T-helper 2 cell treated with Interferon-gamma antibody and Interleukin-4, amounts not matched to agents 5 μg/mL and 100 μg/mL, for 36 hours (primary cell): ENCODE data around the gene MISFA.

Source experiments
- DNase-seq: peaks from one replicate; pipeline ENCODE4 v3.0.0; 2021; ENCODE audit warnings: low spot score
- H3K27ac Mint-ChIP-seq: one replicate; pipeline ENCODE4 v1.8.0; 2021; ENCODE audit warnings: mild to moderate bottlenecking, mixed read lengths
- H3K27me3 Mint-ChIP-seq: one replicate; pipeline ENCODE4 v1.8.0; 2021; ENCODE audit warnings: low read depth, mixed read lengths
- H3K36me3 Mint-ChIP-seq: one replicate; pipeline ENCODE4 v1.8.0; 2021; ENCODE audit warnings: low read depth, mixed read lengths
- H3K4me1 Mint-ChIP-seq: one replicate; pipeline ENCODE4 v1.8.0; 2021; ENCODE audit warnings: low read depth, mixed read lengths
- H3K4me3 Mint-ChIP-seq: one replicate; pipeline ENCODE4 v1.8.0; 2022; ENCODE audit warnings: mild to moderate bottlenecking, moderate library complexity, mixed read lengths
- H3K9me3 Mint-ChIP-seq: one replicate; pipeline ENCODE4 v1.8.0; 2021; ENCODE audit warnings: mixed read lengths

MISFA gene

GRCh38 chr11:18600915-18601569 is 1.5 kb downstream of the MISFA start:
- Mint-ChIP-seq H3K36me3 (peaks cover 2% of the 10 kb centered on the region), H3K27me3 (no peaks in the 10 kb centered on the region), H3K27ac (no peak overlapping the region), H3K4me1 (no peaks in the 10 kb centered on the region), H3K4me3 (no peak overlapping the region), H3K9me3 (no peaks in the 10 kb centered on the region)
- no peak for DNase-seq

GRCh38 chr11:18608376-18608775 is 8.8 kb downstream of the MISFA start:
- H3K4me1 Mint-ChIP-seq = no peaks in the 10 kb centered on the region
- no peak for DNase-seq

GRCh38 chr11:18611196-18611595 is 11.6 kb downstream of the MISFA start:
- no peak for DNase-seq
- Mint-ChIP-seq H3K4me1 (peaks cover 13% of the 10 kb centered on the region), H3K36me3 (peaks cover 47% of the 10 kb centered on the region), H3K4me3 (no peak overlapping the region), H3K27ac (no peak overlapping the region), H3K27me3 (no peaks in the 10 kb centered on the region), H3K9me3 (no peaks in the 10 kb centered on the region)

More at GRCh38 chr11:18608376-18608775, 8.8 kb downstream of the MISFA start:
- Mint-ChIP-seq H3K27ac (no peak overlapping the region), H3K9me3 (no peaks in the 10 kb centered on the region), H3K27me3 (no peaks in the 10 kb centered on the region), H3K4me3 (no peak overlapping the region), H3K36me3 (peaks cover 26% of the 10 kb centered on the region)

DNA sequence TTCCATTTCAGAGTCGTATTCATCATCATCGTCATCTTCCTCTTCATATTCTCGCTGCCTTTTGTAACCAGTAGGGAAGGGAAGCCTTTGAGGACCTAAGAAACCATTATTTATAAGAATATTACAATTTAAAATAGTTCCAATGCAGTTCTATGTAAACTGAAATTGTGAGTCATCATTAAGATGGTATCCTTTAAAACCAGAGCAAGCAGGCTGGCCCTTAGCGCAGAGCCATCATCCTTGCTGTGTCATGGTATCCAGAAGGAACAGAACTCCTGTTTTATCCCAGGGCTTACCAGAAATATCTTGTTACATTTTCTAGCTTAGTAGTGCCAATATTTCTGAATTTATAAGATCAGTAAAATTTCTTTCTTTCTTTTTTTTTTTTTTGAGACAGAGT is 12.8 kb downstream of the MISFA start:
- Mint-ChIP-seq H3K4me1 (peaks cover 21% of the 10 kb centered on the region), H3K9me3 (no peaks in the 10 kb centered on the region), H3K27me3 (no peaks in the 10 kb centered on the region), H3K27ac (no peak overlapping the region), H3K36me3 (peaks cover 44% of the 10 kb centered on the region), H3K4me3 (no peak overlapping the region)
- DNase-seq = no peak

DNA sequence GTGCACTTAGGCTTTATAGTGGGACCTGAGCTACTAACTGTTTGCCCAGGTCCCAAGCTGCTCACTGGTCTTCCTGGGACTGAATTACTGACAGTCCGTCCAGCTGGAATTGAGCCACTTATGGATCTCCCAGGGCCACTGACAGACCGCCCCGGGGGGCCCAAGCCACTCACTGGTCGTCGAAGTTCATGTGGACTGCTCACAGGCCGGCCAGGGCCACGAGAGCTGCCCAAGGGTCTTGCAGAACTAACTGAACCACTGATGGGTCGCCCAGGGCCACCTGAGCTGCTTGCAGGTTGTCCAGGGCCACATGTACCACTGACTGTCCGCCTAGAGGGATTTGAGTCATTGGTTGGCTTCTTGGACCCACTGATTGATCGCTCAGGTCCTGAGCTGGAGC is 15.1 kb downstream of the MISFA start:
- H3K4me3 Mint-ChIP-seq = no peak overlapping the region
- no peak overlapping the region for H3K27ac Mint-ChIP-seq
- no peak for DNase-seq
- H3K9me3 Mint-ChIP-seq = no peaks in the 10 kb centered on the region
- peaks cover 40% of the 10 kb centered on the region for H3K4me1 Mint-ChIP-seq
- H3K27me3 Mint-ChIP-seq = no peaks in the 10 kb centered on the region
- H3K36me3 Mint-ChIP-seq = peaks cover 41% of the 10 kb centered on the region

DNA sequence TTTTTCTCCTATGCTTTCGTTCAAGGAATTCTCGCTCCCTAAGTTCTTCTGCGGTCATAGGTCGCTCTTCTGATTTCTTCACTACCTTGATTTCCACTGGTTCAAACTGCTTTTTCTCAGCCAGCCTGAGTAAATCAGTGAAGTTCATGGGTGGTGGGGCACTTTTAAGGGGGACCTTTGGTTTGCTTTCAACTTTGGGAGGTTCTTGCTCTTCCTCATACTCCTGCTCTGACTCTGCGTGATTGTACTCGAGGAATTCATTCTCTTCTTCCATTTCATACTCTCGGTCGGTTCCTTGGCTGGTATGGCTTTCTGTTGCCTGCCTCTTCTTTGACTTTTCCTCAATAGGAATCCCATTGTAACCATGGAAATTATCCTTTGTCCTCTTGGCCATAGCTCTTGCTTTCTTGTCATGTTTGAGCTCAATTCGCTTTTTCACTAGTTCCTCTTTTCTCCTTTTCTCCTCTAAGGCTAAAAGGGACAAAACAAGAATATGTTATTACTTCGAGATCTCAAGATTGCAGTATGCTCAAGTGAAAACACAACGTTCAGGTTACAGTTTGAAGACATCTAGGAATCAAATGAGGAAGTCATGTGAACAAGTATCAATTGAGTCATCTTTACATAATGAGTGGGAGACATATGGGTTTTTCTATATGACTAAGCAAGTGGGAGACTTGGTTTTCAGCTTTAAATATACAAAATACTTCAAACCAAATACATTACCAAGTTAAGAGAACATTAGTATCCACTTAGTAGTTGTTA is 16.2 kb downstream of the MISFA start:
- DNase-seq = no peak
- peaks cover 42% of the 10 kb centered on the region for H3K4me1 Mint-ChIP-seq
- peak overlapping the region; percentile 81 for H3K27ac Mint-ChIP-seq
- no peaks in the 10 kb centered on the region for H3K9me3 Mint-ChIP-seq
- H3K4me3 Mint-ChIP-seq = peak overlapping the region; percentile 69
- H3K27me3 Mint-ChIP-seq = no peaks in the 10 kb centered on the region
- H3K36me3 Mint-ChIP-seq = peaks cover 36% of the 10 kb centered on the region

DNA sequence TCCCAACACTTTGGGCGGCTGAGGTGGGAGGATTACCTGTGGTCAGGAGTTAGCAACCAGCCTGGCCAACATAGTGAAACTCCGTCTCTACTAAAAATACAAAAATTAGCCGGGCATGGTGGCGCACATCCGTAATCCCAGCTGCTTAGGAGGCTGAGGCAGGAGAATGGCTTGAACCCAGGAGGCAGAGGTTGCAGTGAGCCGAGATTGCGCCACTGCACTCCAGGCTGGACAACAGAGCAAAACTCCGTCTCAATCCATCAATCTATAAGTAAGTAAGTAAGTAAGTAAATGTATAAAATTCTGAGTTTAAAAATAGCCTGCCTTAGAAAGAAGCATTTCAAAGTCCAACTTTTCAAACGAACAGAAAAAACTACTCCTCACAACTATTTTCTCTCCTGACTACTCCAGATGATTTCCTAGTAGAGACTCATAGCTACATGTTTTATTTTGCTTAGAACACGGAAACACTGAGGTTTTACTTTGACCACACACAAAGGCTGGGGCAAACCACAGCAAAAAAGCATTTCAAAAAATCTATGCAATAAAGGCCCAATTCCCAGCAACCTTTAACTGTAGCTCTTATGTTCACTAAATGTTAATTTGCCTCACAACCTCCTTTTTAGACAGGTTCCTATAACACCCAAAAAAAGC is 18.2 kb downstream of the MISFA start:
- Mint-ChIP-seq H3K27me3 (no peaks in the 10 kb centered on the region), H3K4me3 (peak overlapping the region; percentile 60), H3K9me3 (no peaks in the 10 kb centered on the region), H3K36me3 (peaks cover 29% of the 10 kb centered on the region), H3K27ac (peak overlapping the region; percentile 64), H3K4me1 (peaks cover 49% of the 10 kb centered on the region)
- peak; percentile 64 for DNase-seq

DNA sequence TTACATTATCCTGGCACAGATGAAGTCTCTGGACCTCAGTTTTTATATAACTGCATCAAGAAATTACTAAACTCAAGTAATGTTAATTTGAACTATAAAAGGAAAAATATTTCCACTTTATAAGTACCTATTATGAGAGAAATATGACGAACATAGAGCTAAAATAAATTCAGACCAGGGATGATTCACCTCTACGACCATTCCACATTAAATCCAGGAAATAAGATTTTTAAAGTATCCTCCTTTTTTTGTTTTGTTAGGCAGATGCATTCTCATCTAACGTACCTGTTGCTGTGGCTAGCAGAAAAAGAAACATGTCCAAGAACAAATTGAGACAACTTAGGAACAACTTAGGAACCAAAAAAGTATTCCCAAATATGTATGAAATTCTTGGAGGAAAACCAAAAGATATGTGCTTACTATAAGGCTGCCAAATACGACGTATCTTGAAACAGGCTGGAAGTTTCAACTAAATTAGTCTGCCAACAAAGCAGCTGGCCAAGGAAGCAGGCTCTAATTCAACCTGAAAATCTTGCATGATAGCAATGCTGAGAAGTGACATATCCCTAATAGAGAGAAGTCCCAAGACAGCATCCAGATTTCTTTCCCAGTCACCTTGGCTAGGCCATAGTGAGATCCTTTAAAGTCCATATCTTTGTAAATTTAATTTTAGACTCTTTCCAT is 18.9 kb downstream of the MISFA start:
- H3K4me1 Mint-ChIP-seq = peaks cover 51% of the 10 kb centered on the region
- H3K27ac Mint-ChIP-seq = peak overlapping the region; percentile 64
- no peak for DNase-seq
- no peaks in the 10 kb centered on the region for H3K27me3 Mint-ChIP-seq
- peaks cover 31% of the 10 kb centered on the region for H3K36me3 Mint-ChIP-seq
- H3K4me3 Mint-ChIP-seq = peak overlapping the region; percentile 60
- H3K9me3 Mint-ChIP-seq = peaks cover 1% of the 10 kb centered on the region

DNA sequence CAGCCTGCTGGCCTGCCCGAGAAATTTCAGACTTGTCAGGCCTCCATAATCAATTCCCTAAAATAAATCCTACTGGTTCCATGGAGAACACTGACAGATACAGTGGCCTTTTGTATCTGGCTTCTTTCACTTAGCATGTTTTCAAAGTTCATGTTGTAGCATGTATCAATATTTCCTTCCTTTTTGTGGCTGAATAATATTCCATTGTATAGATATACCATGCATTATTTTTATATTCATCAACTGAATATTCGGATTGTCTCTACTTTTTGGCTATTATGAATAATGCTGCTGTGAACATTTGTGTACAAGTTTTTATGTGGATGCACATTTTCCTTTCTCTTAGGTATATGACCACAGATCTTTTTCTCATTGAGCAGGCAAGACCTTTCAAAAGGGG is 24.1 kb downstream of the MISFA start:
- Mint-ChIP-seq H3K4me1 (peaks cover 23% of the 10 kb centered on the region), H3K27me3 (no peaks in the 10 kb centered on the region), H3K9me3 (peaks cover 6% of the 10 kb centered on the region), H3K4me3 (no peak overlapping the region), H3K27ac (no peak overlapping the region), H3K36me3 (peaks cover 16% of the 10 kb centered on the region)
- no peak for DNase-seq

GRCh38 chr11:18624161-18624560 is 24.6 kb downstream of the MISFA start:
- Mint-ChIP-seq H3K27me3 (no peaks in the 10 kb centered on the region), H3K9me3 (peaks cover 6% of the 10 kb centered on the region), H3K36me3 (peaks cover 14% of the 10 kb centered on the region), H3K4me3 (no peak overlapping the region), H3K4me1 (peaks cover 20% of the 10 kb centered on the region), H3K27ac (no peak overlapping the region)
- DNase-seq = no peak

GRCh38 chr11:18632841-18633240 is 33.3 kb downstream of the MISFA start:
- H3K4me3 Mint-ChIP-seq = peak overlapping the region; percentile 84
- peaks cover 19% of the 10 kb centered on the region for H3K4me1 Mint-ChIP-seq
- H3K27me3 Mint-ChIP-seq = no peaks in the 10 kb centered on the region
- DNase-seq = no peak
- no peaks in the 10 kb centered on the region for H3K9me3 Mint-ChIP-seq
- H3K27ac Mint-ChIP-seq = no peak overlapping the region
- H3K36me3 Mint-ChIP-seq = peaks cover 3% of the 10 kb centered on the region

- Mint-ChIP-seq H3K27ac (peak overlapping the region; percentile 92), H3K4me3 (peak overlapping the region; percentile 84), H3K36me3 (peaks cover 3% of the 10 kb centered on the region), H3K4me1 (peaks cover 19% of the 10 kb centered on the region), H3K9me3 (no peaks in the 10 kb centered on the region), H3K27me3 (no peaks in the 10 kb centered on the region)
- DNase-seq = peak; percentile 13
Observed at GRCh38 chr11:18633256-18634139, 33.9 kb downstream of the MISFA start.
